Smooth muscle cell of the brain vasculature (primary cell): ENCODE measurements around the gene CCDC148.

ENCODE experiments used
- DNase-seq: peaks from one replicate; pipeline ENCODE4 v3.0.0-alpha.2; 2012; ENCODE audit warnings: low read depth, low spot score

The CCDC148 gene

DNA sequence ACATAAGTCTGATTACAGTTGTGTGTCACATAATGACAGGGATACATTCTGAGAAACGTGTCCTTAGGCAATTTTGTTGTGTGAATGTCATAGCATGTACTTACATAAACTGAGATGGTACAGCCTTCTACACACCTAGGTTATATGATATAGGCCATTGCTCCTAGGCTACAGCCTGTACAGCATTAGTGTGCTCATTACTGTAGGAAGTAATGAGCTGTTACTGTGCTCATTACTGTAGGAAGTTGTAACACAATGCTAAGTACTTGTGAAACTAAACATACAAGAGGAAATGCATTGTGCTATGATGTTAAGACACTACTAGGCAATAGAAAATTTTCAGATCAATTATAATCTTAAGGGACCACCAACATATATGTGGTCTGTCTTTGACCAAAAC, 282.1 kb downstream of the CCDC148 start:
- DNase-seq = no peak

DNA sequence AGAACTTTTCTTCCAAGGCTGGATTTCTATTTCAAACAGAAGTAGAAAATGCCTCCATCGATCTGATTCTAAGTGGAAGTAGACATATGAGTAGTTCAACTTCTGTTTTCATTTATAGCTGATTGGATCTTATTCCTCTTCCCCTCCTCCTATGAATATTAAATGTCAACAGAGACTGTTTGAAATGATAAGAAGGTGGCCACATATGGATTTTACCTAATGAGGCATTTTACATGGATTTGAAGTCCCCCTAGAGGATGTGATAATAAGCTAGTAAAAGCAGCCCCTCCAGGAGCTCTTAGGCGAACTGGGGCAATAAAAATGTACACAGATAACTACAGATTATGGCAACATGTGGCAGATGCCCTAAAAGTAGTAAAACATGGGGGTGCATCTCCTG, 283.8 kb downstream of the CCDC148 start:
- no peak for DNase-seq

DNA sequence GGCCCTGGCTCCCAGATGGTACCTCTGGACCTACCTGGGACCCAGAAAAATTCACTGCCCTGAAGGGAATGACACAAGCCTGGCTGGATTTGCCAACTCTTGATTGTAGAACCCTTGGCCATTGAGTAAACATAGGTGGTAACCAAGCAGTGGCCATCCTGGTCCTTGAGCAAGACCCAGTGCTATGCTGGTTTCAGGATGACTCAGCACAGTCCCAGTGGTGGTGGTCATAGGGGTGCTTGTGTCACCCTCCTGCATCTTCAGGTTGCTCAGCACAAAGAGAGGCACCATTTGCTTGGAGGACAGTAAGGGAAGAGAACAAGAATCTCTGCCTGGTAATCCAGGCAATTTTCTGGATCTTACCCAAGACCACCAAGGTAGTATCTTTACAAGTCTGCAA, 302.0 kb downstream of the CCDC148 start:
- no peak for DNase-seq

GRCh38 chr2:158153270-158154015, 303.1 kb downstream of the CCDC148 start:
- DNase-seq = no peak

DNA sequence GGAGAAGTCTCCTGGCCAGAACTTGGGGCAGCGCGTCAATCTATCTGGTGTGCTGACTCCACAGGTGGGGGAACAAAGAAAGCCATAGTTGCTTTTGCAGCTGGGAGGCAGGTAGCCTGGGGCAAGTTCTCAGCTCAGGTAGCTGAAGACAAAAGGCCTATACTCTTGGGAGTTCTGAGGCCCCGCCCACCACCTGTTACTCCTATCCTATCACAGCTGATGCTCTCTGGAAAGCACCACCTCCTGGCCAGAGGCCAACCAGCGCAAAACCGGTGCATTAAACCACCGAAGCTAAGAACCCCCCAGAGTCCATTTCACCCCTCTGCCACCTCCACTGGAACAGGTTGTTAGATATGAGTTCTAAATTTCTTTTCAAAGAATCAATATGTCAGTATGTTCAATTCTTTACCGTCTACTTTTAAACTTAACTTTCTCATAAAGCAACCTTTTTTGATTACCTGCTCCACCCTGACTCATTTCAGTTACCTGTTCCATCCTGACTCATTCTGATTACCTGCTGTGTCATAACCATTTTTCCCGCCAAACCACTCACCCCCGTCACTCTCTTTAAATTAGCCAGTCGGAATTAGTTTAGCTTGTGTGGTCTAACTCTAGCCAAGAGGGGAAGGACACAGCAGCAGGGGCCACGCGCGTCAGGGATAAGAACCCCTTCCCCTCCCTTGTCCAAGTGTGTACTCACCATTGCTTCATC, 311.5 kb downstream of the CCDC148 start:
- no peak for DNase-seq

DNA sequence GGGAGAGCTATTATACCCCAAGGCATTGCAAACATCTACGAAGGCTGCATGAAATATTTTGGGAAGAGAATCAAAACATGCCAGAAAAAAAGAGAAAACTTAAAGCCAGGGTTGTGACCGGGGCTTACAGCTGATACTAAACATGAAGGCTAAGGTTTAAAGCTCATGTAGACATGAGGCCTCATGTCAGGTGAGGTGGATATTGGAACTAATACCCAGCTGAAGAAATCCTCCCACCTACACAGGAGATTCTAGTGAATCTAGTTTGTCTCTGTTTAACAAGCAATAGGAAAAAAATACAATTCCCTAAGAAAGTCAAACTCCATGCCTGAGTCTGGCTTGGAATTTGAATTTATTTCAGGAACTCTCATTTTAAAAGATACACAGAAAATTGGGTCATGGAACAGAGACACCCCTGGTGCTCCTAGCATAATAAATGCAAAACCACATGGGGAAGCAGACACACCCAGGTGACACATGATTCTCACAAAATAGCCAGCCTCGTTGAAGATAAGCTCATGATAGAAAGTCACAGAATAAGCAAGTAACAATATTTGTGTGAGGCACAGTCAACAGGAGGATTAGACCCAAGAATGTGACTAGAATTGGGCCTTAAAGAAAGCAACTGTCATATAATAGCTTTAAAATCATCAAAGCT, 312.7 kb downstream of the CCDC148 start:
- DNase-seq = no peak

DNA sequence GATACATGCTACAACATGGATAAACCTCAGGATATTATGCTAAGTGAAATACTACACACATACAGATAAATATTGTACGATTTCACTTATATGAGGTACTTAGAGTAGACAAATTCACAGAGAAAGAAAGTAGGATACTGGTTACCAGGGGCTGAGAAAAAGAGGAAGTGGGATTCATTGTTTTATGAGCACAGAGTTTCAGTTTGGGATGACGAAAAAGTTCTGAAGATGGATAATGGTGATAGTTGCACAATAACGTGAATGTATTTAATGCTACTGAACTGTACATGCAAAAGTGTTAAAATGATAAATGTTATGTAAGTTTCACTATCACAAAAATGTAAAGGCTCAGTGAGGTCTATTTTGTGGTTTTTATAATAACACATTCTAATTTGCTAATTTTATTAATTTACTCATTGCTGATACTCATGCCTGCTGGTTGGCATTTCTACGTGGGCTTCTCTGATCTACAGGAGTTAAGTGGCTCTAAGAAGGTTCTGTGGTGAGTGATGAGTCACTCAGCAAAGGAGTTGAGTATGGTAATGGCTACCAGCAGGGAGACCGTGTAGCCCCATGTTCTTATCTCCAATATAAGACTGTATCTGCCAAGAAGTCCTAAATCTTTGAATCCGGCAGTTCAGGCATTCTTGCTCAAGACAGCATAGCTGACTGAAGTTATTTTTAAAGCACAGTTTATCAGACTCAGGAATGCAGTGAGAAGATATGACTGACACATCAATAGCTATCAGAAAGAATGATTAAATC, 313.8 kb downstream of the CCDC148 start:
- no peak for DNase-seq

DNA sequence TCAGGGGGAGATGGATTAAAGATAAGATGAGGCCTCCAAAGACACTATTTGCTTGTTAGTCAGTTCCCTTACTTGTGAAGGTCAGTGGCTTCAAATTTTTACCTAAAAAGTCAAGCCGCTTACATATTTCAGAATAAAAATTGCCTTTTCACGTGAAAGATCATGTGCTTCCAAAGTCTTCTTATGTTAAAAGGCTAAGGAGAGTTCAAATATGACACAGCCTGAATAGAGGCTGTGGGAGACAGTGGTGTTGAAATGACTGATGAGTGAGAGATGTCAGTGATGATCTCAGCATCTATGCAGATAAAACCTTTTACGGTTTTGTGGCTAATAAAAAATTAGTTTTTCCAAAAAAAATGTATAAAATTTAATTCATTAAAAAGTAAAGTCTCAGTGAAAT, 314.4 kb downstream of the CCDC148 start:
- DNase-seq = no peak

DNA sequence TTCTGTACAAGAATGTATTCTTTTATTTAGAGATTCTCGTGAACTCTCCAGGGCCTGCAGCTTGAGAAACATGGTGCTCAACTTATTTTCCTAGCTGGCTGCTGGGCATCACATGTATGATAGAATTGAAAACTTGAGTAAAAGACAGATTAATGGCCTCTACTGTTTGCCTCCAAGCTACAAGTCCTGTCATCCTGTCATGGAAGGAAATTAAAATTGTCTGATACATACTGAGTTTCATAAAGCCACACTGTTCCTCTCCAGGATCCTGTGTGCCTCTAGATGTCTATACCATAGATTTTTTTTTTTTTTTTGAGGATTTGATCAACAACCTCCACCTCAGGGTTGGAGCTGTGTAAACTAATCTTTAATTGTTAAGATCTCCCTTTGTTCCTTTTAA, 316.4 kb downstream of the CCDC148 start:
- DNase-seq = no peak

GRCh38 chr2:158138255-158138654, 318.3 kb downstream of the CCDC148 start:
- DNase-seq = no peak

DNA sequence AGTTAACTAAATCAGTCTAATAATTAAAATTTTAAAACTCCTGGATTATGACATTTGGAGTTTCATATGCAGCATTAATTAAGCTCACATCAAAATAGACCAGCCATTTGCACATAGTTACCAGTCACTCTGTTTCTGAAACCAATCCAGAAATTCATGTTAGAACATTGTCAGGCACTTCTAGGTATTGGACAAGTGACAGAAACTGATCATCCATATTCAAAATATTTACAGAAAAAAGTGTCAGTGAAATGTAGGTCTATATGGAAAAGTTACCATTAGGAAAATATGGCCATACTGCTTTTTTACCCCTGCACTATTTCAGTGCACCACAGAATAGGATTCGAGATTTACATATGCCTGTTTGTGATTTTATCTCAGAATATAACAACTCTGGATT, 321.5 kb downstream of the CCDC148 start:
- DNase-seq = no peak

GRCh38 chr2:158134655-158135054, 321.9 kb downstream of the CCDC148 start:
- DNase-seq = no peak

DNA sequence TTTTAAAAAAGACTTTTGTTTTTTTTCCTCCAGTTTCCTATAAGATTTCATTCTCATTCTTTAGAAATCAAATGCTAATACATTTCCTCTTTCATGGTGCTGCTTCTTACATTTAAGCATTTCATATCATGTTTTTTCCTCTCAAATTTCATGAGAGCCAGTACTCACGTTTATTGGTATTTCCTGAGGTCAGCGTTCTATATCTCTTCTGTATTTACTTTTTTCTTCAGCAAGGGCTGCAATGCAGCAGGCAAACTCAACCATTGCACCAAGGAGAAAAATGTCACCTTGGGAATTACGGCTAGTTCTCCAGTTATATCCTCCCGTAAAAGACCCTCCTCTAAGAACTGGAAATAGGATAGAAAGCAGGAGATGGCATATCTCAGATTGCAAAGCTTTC, 322.5 kb downstream of the CCDC148 start:
- DNase-seq = no peak

DNA sequence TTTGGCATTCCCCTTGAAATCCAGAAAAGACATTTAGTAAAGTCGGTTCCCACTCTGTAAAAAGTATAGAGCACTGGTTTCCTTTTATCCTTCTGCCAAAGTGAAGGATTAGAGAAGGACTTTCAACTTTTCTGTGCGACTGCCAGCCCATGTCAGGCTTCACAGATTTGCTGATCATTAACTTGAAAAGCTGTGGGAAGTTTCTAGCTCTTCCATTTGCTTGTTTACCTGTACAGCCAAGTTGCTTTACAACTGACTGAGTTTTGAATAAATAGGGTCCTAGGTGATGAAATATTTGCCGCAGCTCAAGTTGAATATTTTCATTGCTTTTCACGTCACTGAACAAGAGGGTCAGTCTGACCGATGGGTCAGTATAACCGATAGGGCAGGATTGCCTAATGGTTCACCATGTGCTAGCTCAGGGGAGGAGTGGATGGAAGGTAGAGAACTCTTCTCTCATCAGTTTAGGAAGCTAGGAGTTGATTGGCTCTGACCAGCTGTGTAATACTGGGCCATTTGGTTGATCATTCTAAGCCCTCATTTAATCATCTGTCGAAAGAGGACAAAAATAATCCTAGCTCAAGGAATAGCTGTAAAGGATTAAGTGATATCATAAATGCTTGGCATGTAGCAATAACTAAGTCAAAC, 324.5 kb downstream of the CCDC148 start:
- DNase-seq = no peak

- DNase-seq = no peak
Observed at GRCh38 chr2:158131483-158131912, 325.1 kb downstream of the CCDC148 start.

GRCh38 chr2:158130832-158131473, 325.6 kb downstream of the CCDC148 start:
- no peak for DNase-seq

GRCh38 chr2:158129037-158129436, 327.5 kb downstream of the CCDC148 start:
- no peak for DNase-seq

- no peak for DNase-seq
Observed at GRCh38 chr2:158128168-158128973, 328.2 kb downstream of the CCDC148 start.

DNA sequence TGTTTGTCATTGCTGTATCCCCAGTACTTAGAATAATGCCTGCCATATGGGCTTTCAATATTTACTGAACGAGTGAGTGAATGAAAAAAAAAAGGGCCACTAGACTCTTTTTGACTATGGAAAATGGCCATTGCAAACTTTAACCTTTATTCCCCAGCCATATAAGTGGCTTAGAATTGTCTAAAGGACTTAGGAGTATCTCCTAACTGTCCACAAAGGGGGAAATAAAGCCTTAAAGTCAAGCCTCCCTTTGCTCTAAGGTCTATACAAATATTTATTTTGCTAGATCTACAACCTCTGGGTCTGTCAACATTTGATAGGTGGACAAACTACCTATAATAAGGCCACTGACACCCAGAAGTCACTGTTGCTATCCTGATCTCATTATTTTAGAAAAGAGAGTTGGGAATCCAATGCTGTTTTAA, 329.2 kb downstream of the CCDC148 start:
- no peak for DNase-seq
